ENCODE results near the gene TAF8.

TAF8 gene

DNA sequence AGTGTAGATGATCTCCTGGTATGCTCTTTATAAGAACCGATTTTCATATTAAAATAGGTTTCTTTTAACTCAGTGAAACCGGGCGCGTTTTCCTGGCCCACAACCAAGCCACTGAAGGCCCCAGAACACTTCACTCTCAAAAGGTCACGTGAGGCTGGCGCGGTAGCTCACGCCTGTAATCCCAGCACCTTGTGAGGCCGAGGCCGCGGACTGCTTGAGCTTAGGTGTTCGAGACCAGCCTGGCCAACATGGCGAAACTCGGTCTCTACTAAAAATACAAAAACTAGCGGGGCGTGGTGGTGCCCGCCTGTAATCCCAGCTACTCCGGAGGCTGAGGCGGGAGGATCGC lies 402 bp upstream of the TAF8 start:
- peak in 1 of 56 donors; percentile 33 for DNase-seq

DNA sequence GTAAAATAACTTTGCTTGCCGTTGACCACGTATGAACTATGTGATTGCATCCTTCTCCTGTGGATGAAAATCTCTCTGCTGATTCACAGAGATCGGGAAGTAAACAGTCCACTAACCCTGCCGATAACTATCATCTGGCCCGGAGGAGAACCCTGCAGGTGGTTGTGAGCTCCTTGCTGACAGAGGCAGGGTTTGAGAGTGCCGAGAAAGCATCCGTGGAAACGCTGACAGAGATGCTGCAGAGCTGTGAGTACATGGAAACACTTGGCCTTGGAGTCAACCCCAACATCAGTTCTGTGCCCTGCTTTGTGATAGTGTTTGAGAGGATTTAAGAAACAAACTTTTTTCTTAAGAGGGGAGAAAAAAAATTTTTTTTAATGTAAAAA lies 937 bp downstream of the TAF8 start:
- no peak for DNase-seq

DNA sequence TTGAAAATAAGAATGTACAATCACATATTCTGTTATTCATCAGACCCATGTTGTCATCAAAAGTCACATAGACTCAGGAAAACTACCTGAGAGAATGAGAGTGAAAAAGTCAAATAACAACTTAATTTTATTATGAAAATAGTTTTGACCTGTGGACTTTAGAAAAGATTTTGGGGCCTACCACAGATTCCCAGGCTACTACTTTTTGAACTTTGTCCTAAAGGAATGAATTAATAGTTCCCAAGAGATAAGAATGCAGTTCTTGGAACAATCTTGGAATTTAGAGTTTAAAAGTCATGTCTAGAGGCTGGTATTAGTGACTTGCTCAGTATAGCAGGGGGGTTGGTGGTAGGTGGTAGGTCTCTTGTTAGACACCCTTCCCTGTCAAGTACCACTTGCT lies 3.3 kb downstream of the TAF8 start:
- DNase-seq: no peak

DNA sequence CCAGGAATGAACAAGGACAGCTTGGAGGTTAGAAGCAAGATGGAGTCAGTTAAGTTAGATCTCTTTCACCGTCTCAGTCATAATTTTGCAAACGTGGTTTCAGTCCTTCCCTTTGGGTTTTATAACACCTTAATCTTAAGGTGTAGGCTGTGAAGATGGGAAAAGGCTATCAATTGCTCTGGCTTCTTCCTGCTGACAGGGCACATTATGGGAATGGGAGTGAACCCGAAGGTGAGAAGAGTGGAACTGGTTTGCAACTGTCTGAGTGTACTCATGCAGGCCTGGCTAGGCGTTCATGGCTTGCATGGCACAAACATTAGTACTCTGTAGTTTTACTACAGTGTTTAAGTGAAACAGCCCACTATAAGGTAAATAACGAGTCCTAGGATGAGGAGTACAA lies 9.4 kb downstream of the TAF8 start:
- no peak for DNase-seq

DNA sequence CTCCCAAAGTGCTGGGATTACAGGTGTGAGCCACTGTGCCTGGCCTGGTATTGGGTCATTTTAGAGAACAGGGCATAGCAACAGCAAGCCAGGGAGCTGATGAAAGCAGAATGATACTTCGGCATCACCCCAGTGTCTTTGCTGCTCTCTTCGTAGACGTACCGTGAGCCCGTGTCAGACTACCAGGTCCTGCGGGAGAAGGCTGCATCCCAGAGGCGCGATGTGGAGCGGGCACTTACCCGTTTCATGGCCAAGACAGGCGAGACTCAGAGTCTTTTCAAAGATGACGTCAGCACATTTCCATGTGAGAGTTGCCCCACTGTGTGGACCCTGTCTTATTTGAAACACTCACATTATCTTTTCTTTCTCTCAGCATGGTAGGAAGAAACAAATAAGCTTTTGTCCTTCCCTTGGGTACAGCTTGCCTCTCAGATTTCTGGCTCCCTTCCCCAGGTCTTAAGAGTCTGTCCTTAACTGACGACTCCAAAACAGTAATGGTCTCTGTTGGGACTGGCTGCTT lies 15.9 kb downstream of the TAF8 start:
- DNase-seq: peak in 2 of 56 donors; percentile 14 to 58

DNA sequence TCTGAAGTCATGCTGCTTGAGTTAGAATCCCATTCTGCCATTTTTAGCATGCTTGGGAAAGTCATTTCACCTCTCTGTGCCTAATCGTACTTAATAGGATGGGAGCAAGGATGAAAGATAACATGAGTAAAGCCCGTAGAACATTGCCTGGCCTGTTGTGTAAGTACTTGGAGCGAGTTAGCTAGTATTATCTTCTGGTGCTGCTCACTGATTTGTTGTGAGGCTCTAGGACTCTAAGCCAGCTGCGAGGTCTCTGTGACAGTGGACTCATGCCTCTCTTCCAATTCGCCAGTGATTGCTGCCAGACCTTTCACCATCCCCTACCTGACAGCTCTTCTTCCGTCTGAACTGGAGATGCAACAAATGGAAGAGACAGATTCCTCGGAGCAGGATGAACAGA lies 17.8 kb downstream of the TAF8 start:
- DNase-seq: no peak

DNA sequence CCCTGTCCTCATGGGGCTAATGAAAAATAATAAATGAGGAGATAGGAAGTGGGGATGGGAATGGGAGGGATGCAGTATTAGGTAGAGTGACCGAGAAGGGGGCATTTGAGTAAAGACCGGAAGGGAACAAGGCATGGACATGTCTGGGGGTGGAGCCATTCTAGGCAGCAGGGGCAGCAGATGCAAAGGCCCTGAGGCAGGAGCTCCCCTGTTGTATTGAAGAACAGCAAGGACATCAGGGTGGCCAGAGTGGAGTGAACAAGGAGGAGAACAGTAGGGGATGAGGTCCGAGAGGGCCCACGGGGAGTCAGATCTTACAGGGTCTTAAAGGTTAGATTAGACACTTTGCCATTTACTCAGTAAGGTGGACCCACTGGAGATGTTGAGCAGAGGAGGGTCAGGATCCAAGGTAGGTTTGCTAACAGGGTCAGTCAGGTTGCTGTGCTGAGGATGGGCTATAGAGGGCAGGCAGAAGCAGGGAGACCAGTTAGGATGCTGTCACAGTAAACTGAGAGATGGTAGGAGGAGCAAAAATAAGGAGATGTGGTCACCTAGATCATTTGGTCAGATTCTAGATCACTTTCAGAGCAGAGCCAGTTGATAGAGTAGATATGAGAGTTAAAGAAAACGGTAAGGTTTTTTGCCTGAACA lies 18.7 kb downstream of the TAF8 start:
- no peak for DNase-seq

DNA sequence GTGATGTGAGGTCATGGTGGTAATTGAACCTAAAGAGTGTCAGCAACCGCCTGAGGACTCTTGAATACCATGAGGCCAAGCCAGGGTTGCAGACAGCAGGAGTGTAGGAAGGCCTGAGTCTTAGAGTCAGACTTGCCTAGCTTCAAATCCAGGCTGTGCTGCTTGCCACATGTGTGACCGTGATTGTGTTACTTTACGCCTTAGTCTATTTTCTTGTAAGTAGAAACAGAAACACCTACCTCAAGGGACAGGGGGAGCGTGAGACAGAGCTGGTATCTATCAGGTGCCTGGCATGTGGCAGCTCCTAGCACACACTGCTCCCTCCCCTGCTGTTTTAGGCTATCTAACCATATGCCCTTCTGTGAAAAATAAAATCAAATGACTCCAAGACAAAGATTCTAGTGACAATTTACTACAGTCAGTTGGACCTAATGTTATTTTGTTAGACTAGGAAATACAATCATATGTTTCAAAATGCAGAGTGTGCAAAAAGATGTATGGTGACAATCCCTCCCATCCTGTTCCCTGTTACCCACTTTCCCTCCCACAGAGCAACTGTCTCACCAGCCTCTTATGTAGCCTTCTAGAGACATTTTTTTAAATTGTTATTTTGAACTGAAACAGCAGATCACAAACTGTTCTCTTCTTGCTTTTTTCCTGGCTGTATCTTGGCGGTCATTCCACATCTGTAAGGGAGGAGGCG lies 21.7 kb downstream of the TAF8 start:
- DNase-seq: peak in 5 of 56 donors; percentile 4 to 41 (median 16)

DNA sequence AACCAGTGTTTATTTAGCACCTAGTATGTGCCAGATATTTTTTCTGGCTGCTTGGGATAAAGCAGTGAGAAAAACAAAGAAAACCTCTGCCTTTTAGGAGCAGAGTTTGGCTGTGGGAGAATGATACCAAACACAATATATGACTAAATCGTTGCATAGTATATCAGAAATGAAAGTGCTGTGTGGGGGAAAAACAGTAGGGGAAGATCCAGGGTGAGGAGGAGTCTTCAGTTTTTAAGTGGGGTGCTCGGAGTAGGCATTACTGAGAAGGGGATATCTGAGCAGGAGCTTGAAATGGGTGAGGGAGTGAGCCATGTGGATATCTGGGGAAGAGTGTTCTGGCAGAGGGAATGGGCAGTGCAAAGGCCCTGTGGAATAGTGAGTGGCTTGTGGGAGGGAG lies 23.0 kb downstream of the TAF8 start:
- no peak for DNase-seq

DNA sequence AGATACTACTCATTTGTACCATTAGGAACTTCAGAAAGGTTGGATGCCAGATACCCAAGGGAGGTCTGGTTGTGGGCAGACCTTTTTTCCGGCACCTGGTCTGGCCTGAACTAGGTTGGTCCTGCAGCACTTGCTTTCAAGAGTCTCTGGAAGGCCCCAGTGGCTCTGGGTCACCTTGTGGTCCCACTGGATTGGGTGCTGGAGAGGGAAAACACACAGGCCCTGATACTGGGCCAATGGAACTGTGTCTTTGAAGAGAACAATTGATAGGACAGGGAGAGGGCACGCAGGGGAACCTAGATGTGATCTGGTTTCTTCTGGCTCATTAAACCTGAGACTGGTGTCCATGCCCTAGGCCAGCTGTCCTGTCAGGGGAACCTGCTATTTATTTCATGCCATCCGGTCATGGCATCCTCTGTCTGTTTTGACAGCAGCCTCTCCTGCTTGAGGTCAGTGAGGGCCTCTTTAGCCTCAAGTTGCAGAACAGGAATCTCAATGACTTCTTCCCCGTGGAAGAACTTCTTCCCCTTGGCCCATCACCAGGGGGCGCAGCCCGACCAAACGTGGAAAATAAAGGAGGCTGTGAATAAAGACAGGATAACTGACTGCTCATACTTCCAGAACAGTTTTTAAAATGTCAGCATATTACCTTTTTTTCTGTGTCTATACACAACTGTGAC lies 25.0 kb downstream of the TAF8 start:
- peak in 39 of 56 donors; percentile 1 to 74 (median 29) for DNase-seq

DNA sequence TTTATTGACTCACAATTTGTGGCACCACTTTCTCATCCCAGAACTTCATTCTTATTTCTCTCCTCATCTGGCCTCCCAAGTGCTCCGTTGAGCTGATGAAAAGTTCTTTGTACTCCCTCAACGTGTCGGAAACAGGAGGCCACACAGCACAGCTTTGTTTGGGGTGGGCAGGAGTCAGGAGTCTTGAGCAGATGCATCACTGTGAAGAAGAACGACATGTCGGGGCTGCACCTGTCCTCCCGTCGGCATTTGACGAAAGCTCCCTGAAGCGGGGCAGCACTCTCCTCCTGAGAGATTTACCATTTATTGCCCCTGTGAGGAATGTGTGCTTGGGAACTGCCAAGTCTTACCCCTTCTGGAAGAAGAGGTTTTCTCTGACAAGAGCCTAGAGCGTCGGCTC lies 28.1 kb downstream of the TAF8 start:
- peak in 2 of 56 donors; percentile 5 to 7 for DNase-seq

DNA sequence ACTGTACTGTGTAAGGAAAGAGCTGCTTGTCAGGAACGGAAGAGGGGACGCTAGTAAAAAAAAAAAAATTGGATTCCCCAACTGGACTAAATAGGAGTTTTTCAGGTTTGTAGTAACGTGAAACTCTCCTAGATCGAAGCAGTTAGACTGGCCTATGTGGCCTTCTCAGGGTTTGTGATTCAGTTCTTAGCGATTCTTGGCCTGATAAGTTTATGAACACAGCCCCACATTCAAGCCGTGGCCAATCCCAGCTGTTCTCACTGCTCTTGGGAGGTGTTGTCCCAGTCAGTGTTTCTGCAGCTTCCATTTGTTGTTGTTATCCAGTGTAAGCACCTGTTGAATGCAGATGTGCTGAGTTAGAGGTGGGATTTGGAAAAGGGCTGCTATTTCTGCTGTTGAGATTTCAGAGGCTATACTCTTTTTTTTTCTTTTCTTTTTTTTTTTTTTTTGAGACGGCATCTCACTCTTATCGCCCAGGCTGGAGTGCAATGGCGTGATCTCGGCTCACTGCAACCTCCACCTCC lies 29.7 kb downstream of the TAF8 start:
- no peak for DNase-seq

DNA sequence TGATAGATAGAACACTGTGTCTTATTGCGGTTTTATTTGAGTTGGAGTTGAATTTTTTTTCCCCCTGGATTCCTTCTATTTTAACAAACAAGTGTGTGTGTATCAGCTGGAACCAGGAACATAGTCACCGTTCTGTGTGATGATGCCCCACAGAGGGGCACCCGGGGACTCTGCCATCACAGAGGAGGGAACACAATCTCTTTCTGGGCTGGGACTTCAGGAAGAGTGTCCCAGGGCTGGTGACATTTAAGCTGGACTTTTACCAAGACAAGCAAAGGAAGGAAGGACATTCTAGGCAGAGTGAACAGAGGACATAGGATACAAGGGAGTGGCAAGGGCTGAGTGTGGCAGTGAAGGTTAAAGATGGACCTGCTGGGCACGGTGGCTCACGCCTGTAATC lies 33.2 kb downstream of the TAF8 start:
- no peak for DNase-seq

DNA sequence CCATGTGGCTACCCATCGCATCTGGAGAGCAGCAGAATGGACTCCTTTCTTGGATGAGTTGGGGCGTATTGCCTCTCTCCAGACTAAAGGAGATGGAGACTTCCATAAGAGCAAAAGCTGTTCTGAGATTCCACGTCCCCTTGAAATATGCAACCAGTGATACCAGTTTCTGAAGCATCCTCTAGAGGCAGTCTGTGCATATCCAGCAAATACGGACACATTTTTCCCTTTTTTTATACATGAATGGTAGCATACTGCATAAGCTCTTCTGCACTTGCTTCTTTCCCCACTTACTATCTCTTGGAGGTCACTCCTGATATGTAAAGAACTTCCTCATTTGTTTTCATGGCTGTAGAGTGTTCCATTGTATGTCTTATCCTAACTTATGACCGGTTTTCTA lies 34.6 kb downstream of the TAF8 start:
- no peak for DNase-seq

DNA sequence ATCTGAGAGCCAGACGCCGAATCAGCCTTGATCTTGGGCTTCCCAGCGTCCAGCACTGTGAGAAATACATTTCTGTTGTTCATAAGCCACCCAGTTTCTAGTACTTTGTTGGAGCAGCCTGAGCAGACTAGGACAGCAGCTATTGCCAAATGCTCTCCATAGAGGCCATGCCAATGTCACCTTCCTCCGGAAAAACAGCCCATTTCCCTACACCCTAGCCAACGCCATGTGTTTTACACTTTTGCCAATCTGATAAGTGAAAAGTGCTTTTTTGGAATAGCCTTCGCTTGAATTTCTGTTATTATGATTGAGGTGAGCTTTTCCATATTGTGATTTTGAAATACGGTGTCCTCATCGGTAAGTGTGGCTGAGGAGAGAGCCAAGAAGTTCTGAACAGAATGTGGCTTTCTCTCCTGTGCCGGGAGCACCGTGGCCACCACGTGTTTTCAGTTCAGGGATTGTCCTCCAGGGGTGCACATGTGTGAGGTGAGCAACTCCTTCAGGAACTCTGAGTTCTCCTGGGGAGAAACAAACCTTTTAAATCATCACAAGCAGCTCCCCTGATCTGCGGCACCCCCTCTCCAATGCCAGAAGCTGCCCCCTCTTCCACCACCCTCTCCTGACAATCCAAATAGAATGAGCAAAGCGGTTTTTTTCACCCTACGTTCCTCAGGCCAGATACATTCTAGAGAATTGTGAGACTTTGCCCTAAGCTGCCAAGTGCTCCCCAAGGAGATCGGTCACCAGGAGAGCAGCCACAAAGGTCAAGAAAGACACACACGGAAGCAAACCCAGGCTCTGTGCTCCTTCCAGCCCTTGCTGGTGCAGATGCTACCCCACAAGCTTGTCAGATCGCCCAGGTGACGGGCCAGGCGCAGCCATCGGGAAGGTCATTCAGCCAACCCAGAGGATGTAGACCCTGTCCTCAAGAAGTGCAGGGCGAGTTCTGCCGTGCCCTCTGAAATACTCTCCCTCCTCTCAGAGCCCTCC lies 36.0 kb downstream of the TAF8 start:
- no peak for DNase-seq

DNA sequence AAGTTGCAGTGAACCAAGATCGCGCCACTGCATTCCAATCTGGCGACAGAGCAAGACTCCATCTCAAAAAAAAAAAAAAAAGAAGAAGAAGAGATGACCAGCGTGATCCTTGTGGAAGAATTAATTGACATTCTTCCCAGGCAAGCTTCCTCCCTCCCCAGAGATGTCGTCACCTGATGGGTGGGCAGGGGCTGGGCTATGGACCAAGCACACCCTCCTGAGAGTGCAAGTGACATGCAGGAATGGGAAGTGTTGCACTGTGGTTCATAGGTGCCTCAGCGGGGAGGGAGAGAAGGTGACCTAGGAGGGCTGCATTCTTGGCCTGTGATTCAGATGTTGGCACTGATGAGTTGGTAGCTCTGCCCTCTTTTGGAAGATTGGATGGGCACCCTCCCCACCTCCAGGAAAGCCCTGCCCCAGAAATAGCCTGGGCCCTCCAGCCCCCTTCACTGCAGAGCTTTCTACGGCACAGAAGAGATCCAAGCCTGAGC lies 37.8 kb downstream of the TAF8 start:
- no peak for DNase-seq

DNA sequence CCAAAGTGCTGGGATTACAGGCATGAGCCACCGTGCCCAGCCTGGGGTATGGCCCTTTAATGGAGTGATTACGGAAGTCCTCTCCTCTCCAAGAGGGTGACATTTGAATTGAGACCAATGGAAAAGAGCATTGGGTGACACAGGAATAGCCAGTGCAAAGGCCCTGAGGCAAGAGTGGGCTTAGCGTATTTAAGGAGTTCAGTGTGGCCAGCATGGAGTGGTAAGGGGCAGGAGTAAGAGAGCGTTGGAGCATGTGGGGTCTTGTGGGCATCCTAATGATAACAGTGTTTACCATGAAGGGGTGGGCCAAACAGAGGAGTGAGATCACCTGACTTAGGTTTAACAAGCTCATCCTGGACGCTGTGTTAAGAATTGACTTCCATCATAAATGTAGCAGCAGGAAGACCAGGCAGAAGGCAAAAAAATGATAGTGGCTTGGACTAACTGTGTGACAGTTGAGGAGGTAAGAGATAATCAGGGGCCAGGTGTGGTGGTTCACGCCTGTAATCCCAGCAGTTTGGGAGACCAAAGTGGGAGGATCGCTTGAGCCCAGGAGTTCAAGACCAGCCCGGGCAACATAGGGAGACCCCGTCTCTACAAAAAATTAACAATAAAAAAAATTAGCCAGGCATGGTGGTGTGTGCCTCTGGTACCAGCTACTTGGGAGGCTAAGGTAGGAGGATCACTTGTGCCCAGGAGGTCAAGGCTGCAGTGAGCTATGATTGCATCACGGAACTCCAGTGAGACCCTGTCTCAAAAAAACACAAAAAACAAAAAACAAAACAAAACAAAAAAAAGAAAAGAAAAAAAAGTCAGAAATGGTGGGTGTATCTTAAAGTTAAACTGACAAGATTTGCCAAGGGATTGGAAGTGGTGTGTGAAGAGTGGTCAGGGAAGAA lies 40.7 kb downstream of the TAF8 start:
- no peak for DNase-seq

DNA sequence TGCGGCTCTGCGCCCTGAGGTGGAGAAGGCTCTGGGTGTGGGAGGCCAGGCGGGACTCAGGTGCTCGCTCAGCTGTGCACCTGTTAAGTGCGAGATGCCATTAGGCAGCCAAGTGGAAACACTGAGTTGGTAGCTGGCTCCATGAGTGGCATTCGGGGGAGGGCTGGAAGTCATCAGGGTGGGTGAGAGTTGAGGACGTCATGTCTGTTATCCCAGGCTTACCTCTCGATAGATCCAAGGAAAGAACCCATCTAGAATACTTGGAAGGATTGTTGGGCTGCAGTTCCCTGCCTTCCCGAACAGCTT lies 41.3 kb downstream of the TAF8 start:
- no peak for DNase-seq

DNA sequence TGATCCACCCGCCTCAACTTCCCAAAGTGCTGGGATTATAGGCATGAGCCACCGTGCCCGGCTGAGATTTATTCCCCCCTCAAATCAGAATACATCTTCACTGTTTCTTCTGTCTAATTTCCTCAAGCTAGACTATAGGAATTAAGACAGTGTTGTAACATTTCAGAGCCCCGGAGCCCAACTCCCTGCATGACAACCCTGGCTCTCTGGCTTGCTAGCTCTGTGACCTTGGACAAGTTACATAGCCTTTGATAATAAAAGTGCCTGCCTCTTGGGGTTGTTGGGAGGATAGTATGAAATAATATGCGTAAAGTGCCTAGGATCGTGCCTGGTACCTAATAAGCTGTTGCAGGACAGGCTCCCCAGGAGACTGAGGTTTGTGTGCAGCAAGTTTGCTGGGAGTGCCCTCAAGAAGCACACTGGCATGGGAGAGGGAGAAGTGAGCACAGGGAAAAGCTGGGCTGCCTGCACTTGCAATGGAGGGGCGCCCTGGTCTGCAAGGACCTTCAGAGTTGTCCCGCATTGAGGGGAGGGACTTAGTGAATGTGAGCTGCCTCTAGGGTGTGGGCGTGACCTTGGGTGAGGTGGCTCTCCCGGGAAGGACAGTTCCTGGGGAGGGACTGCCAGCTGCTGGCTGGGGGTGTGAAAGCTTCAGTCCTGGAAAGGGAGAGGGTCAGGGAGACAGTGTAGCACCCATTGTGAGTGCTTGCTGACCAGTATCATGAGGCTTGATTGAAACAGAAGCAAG lies 43.4 kb downstream of the TAF8 start:
- DNase-seq: no peak

All from amygdala (tissue), 56 donors.